Keratinocyte (primary cell): Measurements from ENCODE around the gene TNFAIP8.

Source experiments
- EZH2 ChIP-seq: IDR thresholded peaks from one replicate; pipeline ENCODE4 v1.6.1; 2012; ENCODE audit warnings: inconsistent platforms, mild to moderate bottlenecking, low read length, moderate library complexity
- TF ChIP-seq, protein P1 (sequence below), 3 experiments: IDR thresholded peaks in 1 of 3; conservative IDR thresholded peaks in 1 of 3; optimal IDR thresholded peaks in 1 of 3; 2 replicates in 2 of 3; 3 replicates in 1 of 3; pipeline versions ENCODE3 to v1.5.1; 2011; ENCODE audit warnings: low read length in 3 of 3, mild to moderate bottlenecking in 3 of 3, moderate library complexity in 2 of 3, control low read depth in 1 of 3, inconsistent platforms in 1 of 3; ENCODE audit not compliant: insufficient read depth in 2 of 3; ENCODE audit errors: extremely low read depth in 1 of 3

DNA sequence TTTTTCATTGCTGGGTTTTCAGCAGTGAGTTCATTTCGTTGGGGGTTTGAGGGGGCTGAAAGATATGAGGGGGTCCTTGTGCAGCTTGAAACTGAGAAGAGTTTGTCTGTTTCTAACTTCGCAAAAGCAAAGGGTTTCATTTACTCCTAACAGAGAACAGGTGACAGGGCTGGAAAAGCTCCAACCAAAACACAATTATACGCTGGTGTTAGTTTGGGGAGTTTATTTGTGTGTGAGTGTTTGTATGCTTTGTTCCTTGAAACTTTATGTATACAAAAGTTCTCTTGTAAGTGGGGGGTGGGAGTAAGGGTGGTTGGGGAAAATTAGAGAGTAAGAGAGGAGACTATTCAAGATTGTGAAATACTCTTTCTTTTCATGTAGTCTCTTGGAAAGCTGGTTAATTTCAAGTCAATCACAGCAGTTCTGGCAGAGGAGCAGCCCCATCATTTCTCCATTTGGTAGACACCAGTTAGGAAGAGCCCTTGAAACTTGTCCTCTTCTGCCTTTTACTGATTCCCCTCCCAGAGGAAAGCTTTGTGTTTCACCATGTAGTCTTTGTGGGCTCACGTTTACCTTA lies 881 bp downstream of the TNFAIP8 start:
- TF ChIP-seq, protein P1, sequence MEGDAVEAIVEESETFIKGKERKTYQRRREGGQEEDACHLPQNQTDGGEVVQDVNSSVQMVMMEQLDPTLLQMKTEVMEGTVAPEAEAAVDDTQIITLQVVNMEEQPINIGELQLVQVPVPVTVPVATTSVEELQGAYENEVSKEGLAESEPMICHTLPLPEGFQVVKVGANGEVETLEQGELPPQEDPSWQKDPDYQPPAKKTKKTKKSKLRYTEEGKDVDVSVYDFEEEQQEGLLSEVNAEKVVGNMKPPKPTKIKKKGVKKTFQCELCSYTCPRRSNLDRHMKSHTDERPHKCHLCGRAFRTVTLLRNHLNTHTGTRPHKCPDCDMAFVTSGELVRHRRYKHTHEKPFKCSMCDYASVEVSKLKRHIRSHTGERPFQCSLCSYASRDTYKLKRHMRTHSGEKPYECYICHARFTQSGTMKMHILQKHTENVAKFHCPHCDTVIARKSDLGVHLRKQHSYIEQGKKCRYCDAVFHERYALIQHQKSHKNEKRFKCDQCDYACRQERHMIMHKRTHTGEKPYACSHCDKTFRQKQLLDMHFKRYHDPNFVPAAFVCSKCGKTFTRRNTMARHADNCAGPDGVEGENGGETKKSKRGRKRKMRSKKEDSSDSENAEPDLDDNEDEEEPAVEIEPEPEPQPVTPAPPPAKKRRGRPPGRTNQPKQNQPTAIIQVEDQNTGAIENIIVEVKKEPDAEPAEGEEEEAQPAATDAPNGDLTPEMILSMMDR (optimal IDR thresholded peaks at IDR 0.05 in 1 of 3, IDR thresholded peaks at IDR 0.05 in 1 of 3, conservative IDR thresholded peaks at IDR 0.05 in 1 of 3; ENCODE audit: extremely low read depth in 1 of 3, insufficient read depth in 2 of 3, low read length in 3 of 3) = no peak
- TF ChIP-seq EZH2 = no peak
